ENCODE results near the gene LRCH4. TPM values are rescaled to one million over a fixed set of nuclear protein-coding genes. Genes with fewer than 3 reads are reported as not detected.

LRCH4 gene
- total and polyA plus RNA-seq, 9 of the 15 experiments (the other 6 are each of a cell fraction or from before 2014, with no cell fraction given): 0.06 to 63.3 (median 15.0) TPM

GRCh38 chr7:100613412-100614175 lies 27.7 kb upstream of the LRCH4 start:
- no peak for ATAC-seq
- 62% methylated on average over 13 of the region's 13 CpGs for WGBS (ENCODE audit: insufficient coverage, low coverage, missing lambda C conversion rate)
- Histone ChIP-seq H3K9me3 (replicated peaks; ENCODE audit: control insufficient read depth, insufficient read depth, low read depth, low read length) (no peaks in the 10 kb centered on the region), H3K9me1 (ENCODE audit: control insufficient read depth, insufficient read depth, low read length) (no peaks in the 10 kb centered on the region), H3K4me1 (replicated peaks in 1 of 2; ENCODE audit: control insufficient read depth in 2 of 2, insufficient read depth in 2 of 2, low read length in 2 of 2) (peaks cover 19 to 28% of the 10 kb centered on the region in 2 experiments; a peak in 4 of 5 replicates), H3K9ac (ENCODE audit: insufficient read depth in 1 of 2, low read depth in 2 of 2, low read length in 2 of 2) (peak overlapping the region; percentile 63 to 95), H3K79me2 (ENCODE audit: control insufficient read depth, insufficient read depth, low read length) (peaks cover 6% of the 10 kb centered on the region; the same call in 2 of the 3 replicates), H3K4me2 (ENCODE audit: insufficient read depth, low read length) (peak overlapping the region; percentile 81), H2AFZ (ENCODE audit: low read depth, low read length) (peak overlapping the region; percentile 41), H3K27ac (ENCODE audit: extremely low read depth, low read depth, low read length) (no peak overlapping the region; the same call in 2 of the 3 replicates), H3K36me3 (ENCODE audit: control insufficient read depth, insufficient read depth, low read length) (peaks cover 3% of the 10 kb centered on the region; the same call in 1 of the 3 replicates), H3K4me3 (peak overlapping the region; percentile 52; the same call in 1 of the 2 replicates), H3K27me3 (ENCODE audit: control insufficient read depth in 2 of 2, insufficient read depth in 2 of 2, low read length in 2 of 2) (no peaks in the 10 kb centered on the region), H4K20me1 (replicated peaks; ENCODE audit: control insufficient read depth, insufficient read depth, low read length) (no peaks in the 10 kb centered on the region)
- CTCF ChIA-PET (ENCODE audit: low intra/inter-chr PET ratio): interaction anchor here (0.6 kb wide), 3 partner anchors 67 to 383 kb away, joined by 3 to 5 read pairs (median 3); no protein-coding TSS in a partner anchor
- intact Hi-C loops (cut with micrococcal nuclease) (loop anchor here (2.0 kb wide), 1 partner anchor 77 kb away; no protein-coding TSS in a partner anchor), in situ Hi-C loops (cut with MboI) (no loop called here)
- POLR2A ChIA-PET: interaction anchor here (0.7 to 5.9 kb wide), 7 partner anchors 10 to 64 kb away, joined by 3 to 54 read pairs (median 6); partner anchors contain the start of genes FBXO24, LRCH4 and TFR2
- BruUV-seq (replicated peaks): no TSS peak
- no peak for FAIRE-seq
- DNase-seq (ENCODE audit: extremely low read depth in 1 of 4, low spot score in 3 of 4): no peak
- TF ChIP-seq MAFF (IDR thresholded peaks at IDR 0.05; ENCODE audit: low read length) (no peak), E2F4 (CRISPR knock-in tag; IDR thresholded peaks at IDR 0.05; ENCODE audit: low read depth) (0 out of 2 replicates have a peak, but pooled peaks have one; percentile 13)

Measured in K562 (cell line).